Measurements from ENCODE around the gene TXNDC2.
"Not testable (repeated sequence)": the region's sequence is repeated elsewhere in the genome, so short reads cannot be mapped to it uniquely, and the experiment has no call there.

The TXNDC2 gene

GRCh38 chr18:9894454-9895068, 8.8 kb downstream of the TXNDC2 start:
- H3K4me3 ChIP-seq (ENCODE audit: control insufficient read depth, low read depth, low read length) = no peak overlapping the region
- no peak for DNase-seq (ENCODE audit: low read depth)
- TF ChIP-seq CTCF (IDR thresholded peaks at IDR 0.05; ENCODE audit: control insufficient read depth, insufficient read depth, low read depth, low read length, missing control alignments) = no peak

GRCh38 chr18:9897129-9897528, 11.4 kb downstream of the TXNDC2 start:
- TF ChIP-seq CTCF (IDR thresholded peaks at IDR 0.05; ENCODE audit: control insufficient read depth, insufficient read depth, low read depth, low read length, missing control alignments) = no peak
- no peak overlapping the region for H3K4me3 ChIP-seq (ENCODE audit: control insufficient read depth, low read depth, low read length)
- DNase-seq (ENCODE audit: low read depth) = no peak

GRCh38 chr18:9897787-9898291, 12.1 kb downstream of the TXNDC2 start:
- H3K4me3 ChIP-seq (ENCODE audit: control insufficient read depth, low read depth, low read length); DNase-seq (ENCODE audit: low read depth): not testable (repeated sequence)

- no peak for DNase-seq (ENCODE audit: low read depth)
- TF ChIP-seq CTCF (IDR thresholded peaks at IDR 0.05; ENCODE audit: control insufficient read depth, insufficient read depth, low read depth, low read length, missing control alignments) = no peak
- no peak overlapping the region for H3K4me3 ChIP-seq (ENCODE audit: control insufficient read depth, low read depth, low read length)
These were observed 13.2 kb downstream of the TXNDC2 start for GRCh38 chr18:9898792-9899549.

- H3K4me3 ChIP-seq (ENCODE audit: control insufficient read depth, low read depth, low read length); DNase-seq (ENCODE audit: low read depth): not testable (repeated sequence)
These were observed 13.8 kb downstream of the TXNDC2 start for GRCh38 chr18:9899550-9899930.

- TF ChIP-seq CTCF (IDR thresholded peaks at IDR 0.05; ENCODE audit: control insufficient read depth, insufficient read depth, low read depth, low read length, missing control alignments) = no peak
- no peak overlapping the region for H3K4me3 ChIP-seq (ENCODE audit: control insufficient read depth, low read depth, low read length)
- DNase-seq (ENCODE audit: low read depth) = no peak
These were observed 14.9 kb downstream of the TXNDC2 start for GRCh38 chr18:9900699-9901098.

GRCh38 chr18:9901377-9901776, 15.6 kb downstream of the TXNDC2 start:
- H3K4me3 ChIP-seq (ENCODE audit: control insufficient read depth, low read depth, low read length) = no peak overlapping the region
- no peak for DNase-seq (ENCODE audit: low read depth)
- TF ChIP-seq CTCF (IDR thresholded peaks at IDR 0.05; ENCODE audit: control insufficient read depth, insufficient read depth, low read depth, low read length, missing control alignments) = no peak

- not testable (repeated sequence) for H3K4me3 ChIP-seq (ENCODE audit: control insufficient read depth, low read depth, low read length); DNase-seq (ENCODE audit: low read depth)
These were observed 16.5 kb downstream of the TXNDC2 start for GRCh38 chr18:9902264-9902663.

All from AG09309 (cell line).